Neural cell (in vitro differentiated cells): ENCODE data around the gene MPPED1. TPM values are rescaled to one million over a fixed set of nuclear protein-coding genes. Genes with fewer than 3 reads are reported as not detected.

ENCODE experiments used
- H2AFZ ChIP-seq: fragments of 200-600, 300-800 bp; sonication (generic), shearing (Covaris generic); 2 replicates; pipeline ENCODE4 v1.6.0; 2014; ENCODE audit warnings: low read depth, mild to moderate bottlenecking, antibody characterized with exemption, low read length, moderate library complexity
- H3F3A ChIP-seq: fragments of 200-600 bp; shearing (Covaris generic); 2 replicates; pipeline ENCODE4 v1.6.1; 2016; ENCODE audit warnings: mild to moderate bottlenecking, moderate library complexity, mixed read lengths, antibody characterized with exemption, low read length; ENCODE audit not compliant: insufficient read depth, poor library complexity, severe bottlenecking
- H3K27ac ChIP-seq: fragments of 200-600, 300-800 bp; sonication (generic), shearing (Covaris generic); 2 replicates; pipeline ENCODE4 v1.5.1; 2014; ENCODE audit warnings: mild to moderate bottlenecking, low read length, moderate library complexity
- H3K27me3 ChIP-seq: fragments of 300-800, 200-600 bp; sonication (generic), shearing (Covaris generic); 2 replicates; pipeline ENCODE4 v1.6.0; 2014; ENCODE audit warnings: mild to moderate bottlenecking, low read depth, low read length, moderate library complexity; ENCODE audit not compliant: insufficient read depth
- H3K36me3 ChIP-seq: fragments of 300-800, 200-600 bp; sonication (generic), shearing (Covaris generic); 2 replicates; pipeline ENCODE4 v1.5.1; 2014; ENCODE audit warnings: mild to moderate bottlenecking, antibody characterized with exemption, low read length, moderate library complexity; ENCODE audit not compliant: insufficient read depth
- H3K4me2 ChIP-seq: fragments of 300-800, 200-600 bp; sonication (generic), shearing (Covaris generic); 2 replicates; pipeline ENCODE4 v1.6.0; 2014; ENCODE audit warnings: mild to moderate bottlenecking, low read length
- H3K4me3 ChIP-seq: fragments of 300-800, 200-600 bp; sonication (generic), shearing (Covaris generic); 2 replicates; pipeline ENCODE4 v1.5.1; 2014; ENCODE audit warnings: mild to moderate bottlenecking, low read length, moderate library complexity
- H3K79me2 ChIP-seq: fragments of 200-600 bp; shearing (Covaris generic); replicated peaks from 2 replicates; pipeline ENCODE4 v1.6.0; 2014; ENCODE audit warnings: mild to moderate bottlenecking, low read length, moderate library complexity; ENCODE audit not compliant: insufficient read depth
- H3K9ac ChIP-seq: fragments of 300-800, 200-600 bp; sonication (generic), shearing (Covaris generic); 2 replicates; pipeline ENCODE4 v1.6.1; 2016; ENCODE audit warnings: mild to moderate bottlenecking, low read length, mixed read lengths
- H3K9me2 ChIP-seq: fragments of 200-600 bp; shearing (Covaris generic); 2 replicates; pipeline ENCODE4 v1.6.1; 2016; ENCODE audit warnings: mild to moderate bottlenecking, low read length, mixed read lengths; ENCODE audit not compliant: insufficient read depth
- H3K9me3 ChIP-seq: fragments of 200-600, 300-800 bp; sonication (generic), shearing (Covaris generic); 2 replicates; pipeline ENCODE4 v1.6.1; 2016; ENCODE audit warnings: mild to moderate bottlenecking, mixed run types, low read length, moderate library complexity, mixed read lengths
- H4K20me1 ChIP-seq: fragments of 200-600 bp; shearing (Covaris generic); 2 replicates; pipeline ENCODE4 v1.6.1; 2016; ENCODE audit warnings: mild to moderate bottlenecking, mixed run types; ENCODE audit not compliant: insufficient read depth
- EP300 ChIP-seq: fragments of 450-650 bp; conservative IDR thresholded peaks from 2 replicates; pipeline ENCODE4 v1.6.1; 2014; ENCODE audit warnings: antibody characterized with exemption, mild to moderate bottlenecking, moderate library complexity; ENCODE audit not compliant: poor library complexity, severe bottlenecking
- EZH2 ChIP-seq: fragments of 200-600, 300-800 bp; shearing (Covaris generic), sonication (generic); IDR thresholded peaks from 2 replicates; pipeline ENCODE4 v1.6.1; 2014; ENCODE audit warnings: antibody characterized with exemption, low read length, borderline replicate concordance, mild to moderate bottlenecking; ENCODE audit not compliant: insufficient read depth, poor library complexity, severe bottlenecking
- MXI1 ChIP-seq: fragments of 450-650 bp; conservative IDR thresholded peaks from 2 replicates; pipeline ENCODE4 v1.6.1; 2014; ENCODE audit warnings: antibody characterized with exemption, mild to moderate bottlenecking; ENCODE audit not compliant: poor library complexity, severe bottlenecking
- POLR2AphosphoS5 ChIP-seq: IDR thresholded peaks from 2 replicates; pipeline ENCODE4 v1.6.1; 2012
- RAD21 ChIP-seq: fragments of 450-650 bp; conservative IDR thresholded peaks from 2 replicates; pipeline ENCODE4 v1.6.1; 2014; ENCODE audit warnings: antibody characterized with exemption, mild to moderate bottlenecking, moderate library complexity
- SMC3 ChIP-seq: fragments of 450-650 bp; conservative IDR thresholded peaks from 2 replicates; pipeline ENCODE4 v1.6.1; 2014; ENCODE audit warnings: antibody characterized with exemption, mild to moderate bottlenecking, moderate library complexity; ENCODE audit not compliant: poor library complexity
- TAF1 ChIP-seq: IDR thresholded peaks from 2 replicates; pipeline ENCODE4 v1.6.1; 2012; ENCODE audit warnings: low read depth
- polyA plus RNA-seq: library from polyadenylated mRNA; depleted of rRNA; stranded (reverse); fragments of >200 nt; gene quantifications from 2 replicates; pipeline ENCODE4 v1.2.3, GENCODE V29; 2014
- TF ChIP-seq, protein P1 (sequence below): fragments of 450-650 bp; IDR thresholded peaks from 2 replicates; pipeline ENCODE4 v1.5.1; 2014; ENCODE audit warnings: antibody characterized with exemption, mild to moderate bottlenecking, moderate library complexity; ENCODE audit not compliant: poor library complexity, severe bottlenecking
- TF ChIP-seq, protein P2 (sequence below): IDR thresholded peaks from 2 replicates; pipeline ENCODE4 v1.6.1; 2012; ENCODE audit warnings: borderline replicate concordance

MPPED1 gene
- polyA plus RNA-seq, 1 donor from 2014 or later = 33.4 TPM

DNA sequence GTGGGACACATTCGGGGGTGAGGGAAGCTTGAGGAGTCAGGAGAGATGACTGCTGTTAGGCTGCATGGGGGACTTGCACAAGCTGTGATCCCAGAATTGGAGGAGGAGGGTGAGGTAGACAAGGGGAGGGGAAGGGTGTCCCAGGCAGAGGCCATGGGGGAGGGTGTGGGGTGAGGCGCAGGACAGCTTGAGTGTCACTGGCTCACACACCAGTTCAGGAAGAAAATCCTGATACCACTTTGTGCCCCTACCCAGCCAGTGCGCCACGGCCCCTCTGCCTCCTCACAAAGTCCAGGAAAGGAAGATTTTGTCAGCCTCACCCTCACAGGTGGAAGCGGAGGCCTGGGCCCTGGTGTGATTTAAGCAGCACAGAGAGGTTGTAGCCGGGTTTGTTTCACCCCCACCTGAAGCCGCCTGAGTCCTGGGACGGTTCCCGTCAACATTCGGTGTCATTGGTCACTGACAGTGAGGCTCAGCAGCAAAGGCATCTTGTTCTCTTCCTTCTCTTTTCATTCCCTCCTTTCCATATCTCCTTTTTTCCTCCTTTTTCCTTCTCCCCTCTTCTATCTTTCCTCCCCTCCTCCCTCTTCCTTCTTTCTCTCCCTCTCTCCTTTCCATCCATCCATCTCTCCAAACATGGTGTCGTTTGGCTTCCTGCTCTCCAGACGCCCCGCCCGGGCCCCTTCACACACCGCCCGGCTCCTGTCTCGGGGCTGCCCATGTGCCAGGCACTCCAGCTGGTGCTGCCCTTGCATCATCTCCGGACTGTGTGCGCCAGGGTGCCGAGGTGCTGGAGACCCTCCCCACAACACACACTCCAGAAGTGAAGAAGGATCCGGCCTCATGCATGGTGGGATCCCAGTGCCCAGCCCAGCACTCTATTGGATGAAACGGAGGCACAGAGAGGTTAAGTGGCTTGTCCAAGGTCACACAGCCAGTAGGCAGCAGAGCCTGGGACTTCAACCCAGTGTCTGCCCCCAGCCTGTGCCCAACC, 89.3 kb downstream of the MPPED1 start:
- Histone ChIP-seq H3K27ac (no peak overlapping the region), H3K9me2 (no peaks in the 10 kb centered on the region), H4K20me1 (no peaks in the 10 kb centered on the region), H3K79me2 (no peaks in the 10 kb centered on the region), H3K9me3 (no peaks in the 10 kb centered on the region), H3F3A (no peaks in the 10 kb centered on the region), H3K27me3 (no peaks in the 10 kb centered on the region), H3K4me3 (no peak overlapping the region), H3K9ac (no peak overlapping the region), H3K36me3 (no peaks in the 10 kb centered on the region), H3K4me2 (no peak overlapping the region), H2AFZ (no peak overlapping the region)
- no peak for TF ChIP-seq POLR2AphosphoS5
- no peak for TF ChIP-seq SMC3
- TF ChIP-seq RAD21 = no peak
- TF ChIP-seq TAF1 = no peak
- no peak for TF ChIP-seq EZH2
- TF ChIP-seq, protein P1, sequence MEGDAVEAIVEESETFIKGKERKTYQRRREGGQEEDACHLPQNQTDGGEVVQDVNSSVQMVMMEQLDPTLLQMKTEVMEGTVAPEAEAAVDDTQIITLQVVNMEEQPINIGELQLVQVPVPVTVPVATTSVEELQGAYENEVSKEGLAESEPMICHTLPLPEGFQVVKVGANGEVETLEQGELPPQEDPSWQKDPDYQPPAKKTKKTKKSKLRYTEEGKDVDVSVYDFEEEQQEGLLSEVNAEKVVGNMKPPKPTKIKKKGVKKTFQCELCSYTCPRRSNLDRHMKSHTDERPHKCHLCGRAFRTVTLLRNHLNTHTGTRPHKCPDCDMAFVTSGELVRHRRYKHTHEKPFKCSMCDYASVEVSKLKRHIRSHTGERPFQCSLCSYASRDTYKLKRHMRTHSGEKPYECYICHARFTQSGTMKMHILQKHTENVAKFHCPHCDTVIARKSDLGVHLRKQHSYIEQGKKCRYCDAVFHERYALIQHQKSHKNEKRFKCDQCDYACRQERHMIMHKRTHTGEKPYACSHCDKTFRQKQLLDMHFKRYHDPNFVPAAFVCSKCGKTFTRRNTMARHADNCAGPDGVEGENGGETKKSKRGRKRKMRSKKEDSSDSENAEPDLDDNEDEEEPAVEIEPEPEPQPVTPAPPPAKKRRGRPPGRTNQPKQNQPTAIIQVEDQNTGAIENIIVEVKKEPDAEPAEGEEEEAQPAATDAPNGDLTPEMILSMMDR = no peak
- TF ChIP-seq, protein P2, sequence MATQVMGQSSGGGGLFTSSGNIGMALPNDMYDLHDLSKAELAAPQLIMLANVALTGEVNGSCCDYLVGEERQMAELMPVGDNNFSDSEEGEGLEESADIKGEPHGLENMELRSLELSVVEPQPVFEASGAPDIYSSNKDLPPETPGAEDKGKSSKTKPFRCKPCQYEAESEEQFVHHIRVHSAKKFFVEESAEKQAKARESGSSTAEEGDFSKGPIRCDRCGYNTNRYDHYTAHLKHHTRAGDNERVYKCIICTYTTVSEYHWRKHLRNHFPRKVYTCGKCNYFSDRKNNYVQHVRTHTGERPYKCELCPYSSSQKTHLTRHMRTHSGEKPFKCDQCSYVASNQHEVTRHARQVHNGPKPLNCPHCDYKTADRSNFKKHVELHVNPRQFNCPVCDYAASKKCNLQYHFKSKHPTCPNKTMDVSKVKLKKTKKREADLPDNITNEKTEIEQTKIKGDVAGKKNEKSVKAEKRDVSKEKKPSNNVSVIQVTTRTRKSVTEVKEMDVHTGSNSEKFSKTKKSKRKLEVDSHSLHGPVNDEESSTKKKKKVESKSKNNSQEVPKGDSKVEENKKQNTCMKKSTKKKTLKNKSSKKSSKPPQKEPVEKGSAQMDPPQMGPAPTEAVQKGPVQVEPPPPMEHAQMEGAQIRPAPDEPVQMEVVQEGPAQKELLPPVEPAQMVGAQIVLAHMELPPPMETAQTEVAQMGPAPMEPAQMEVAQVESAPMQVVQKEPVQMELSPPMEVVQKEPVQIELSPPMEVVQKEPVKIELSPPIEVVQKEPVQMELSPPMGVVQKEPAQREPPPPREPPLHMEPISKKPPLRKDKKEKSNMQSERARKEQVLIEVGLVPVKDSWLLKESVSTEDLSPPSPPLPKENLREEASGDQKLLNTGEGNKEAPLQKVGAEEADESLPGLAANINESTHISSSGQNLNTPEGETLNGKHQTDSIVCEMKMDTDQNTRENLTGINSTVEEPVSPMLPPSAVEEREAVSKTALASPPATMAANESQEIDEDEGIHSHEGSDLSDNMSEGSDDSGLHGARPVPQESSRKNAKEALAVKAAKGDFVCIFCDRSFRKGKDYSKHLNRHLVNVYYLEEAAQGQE = no peak
- TF ChIP-seq EP300 = no peak
- no peak for TF ChIP-seq MXI1

DNA sequence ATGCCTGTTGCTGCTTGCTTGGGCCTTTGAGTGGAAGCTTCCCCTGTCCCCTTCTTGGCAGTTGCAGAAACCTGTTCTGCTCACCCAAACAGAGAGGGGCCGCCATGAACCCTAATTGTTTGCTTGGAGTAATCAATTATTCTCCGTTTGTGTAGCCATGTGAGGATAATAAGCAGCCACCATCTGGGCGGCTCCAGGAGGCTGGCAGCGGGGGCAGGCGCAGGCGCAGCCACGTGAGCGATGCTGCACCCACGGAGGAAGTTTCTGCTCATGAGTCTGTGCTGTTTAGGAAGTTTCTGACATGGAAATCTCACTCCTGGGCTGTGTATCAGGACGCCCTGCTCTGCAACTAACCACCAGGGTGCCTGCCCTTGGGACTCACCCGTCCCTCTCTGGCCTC, 90.1 kb downstream of the MPPED1 start:
- no peaks in the 10 kb centered on the region for H3F3A ChIP-seq
- no peak overlapping the region for H2AFZ ChIP-seq
- no peak for TF ChIP-seq EP300
- TF ChIP-seq, protein P2 = no peak
- TF ChIP-seq SMC3 = no peak
- no peak overlapping the region for H3K9ac ChIP-seq
- H3K36me3 ChIP-seq = no peaks in the 10 kb centered on the region
- H3K79me2 ChIP-seq = no peaks in the 10 kb centered on the region
- no peak overlapping the region for H3K4me2 ChIP-seq
- H3K9me3 ChIP-seq = no peaks in the 10 kb centered on the region
- no peak overlapping the region for H3K27ac ChIP-seq
- H3K27me3 ChIP-seq = no peaks in the 10 kb centered on the region
- no peak overlapping the region for H3K4me3 ChIP-seq
- no peaks in the 10 kb centered on the region for H3K9me2 ChIP-seq
- H4K20me1 ChIP-seq = no peaks in the 10 kb centered on the region
